PC-3 (cell line): Measurements from ENCODE around the gene ATP1B3.

ENCODE experiments used
- EZH2 ChIP-seq: fragments of 300-600 bp; sonication (generic); IDR thresholded peaks from one replicate; pipeline ENCODE4 v1.6.1; 2017; ENCODE audit warnings: antibody characterized with exemption, mild to moderate bottlenecking, low read length; ENCODE audit not compliant: unreplicated experiment
- TF ChIP-seq, protein P1 (sequence below): fragments of 300-600 bp; sonication (generic); conservative IDR thresholded peaks from 2 replicates; pipeline ENCODE4 v1.5.1; 2017; ENCODE audit warnings: antibody characterized with exemption, low read depth, mild to moderate bottlenecking, low read length

- TF ChIP-seq, protein P1, sequence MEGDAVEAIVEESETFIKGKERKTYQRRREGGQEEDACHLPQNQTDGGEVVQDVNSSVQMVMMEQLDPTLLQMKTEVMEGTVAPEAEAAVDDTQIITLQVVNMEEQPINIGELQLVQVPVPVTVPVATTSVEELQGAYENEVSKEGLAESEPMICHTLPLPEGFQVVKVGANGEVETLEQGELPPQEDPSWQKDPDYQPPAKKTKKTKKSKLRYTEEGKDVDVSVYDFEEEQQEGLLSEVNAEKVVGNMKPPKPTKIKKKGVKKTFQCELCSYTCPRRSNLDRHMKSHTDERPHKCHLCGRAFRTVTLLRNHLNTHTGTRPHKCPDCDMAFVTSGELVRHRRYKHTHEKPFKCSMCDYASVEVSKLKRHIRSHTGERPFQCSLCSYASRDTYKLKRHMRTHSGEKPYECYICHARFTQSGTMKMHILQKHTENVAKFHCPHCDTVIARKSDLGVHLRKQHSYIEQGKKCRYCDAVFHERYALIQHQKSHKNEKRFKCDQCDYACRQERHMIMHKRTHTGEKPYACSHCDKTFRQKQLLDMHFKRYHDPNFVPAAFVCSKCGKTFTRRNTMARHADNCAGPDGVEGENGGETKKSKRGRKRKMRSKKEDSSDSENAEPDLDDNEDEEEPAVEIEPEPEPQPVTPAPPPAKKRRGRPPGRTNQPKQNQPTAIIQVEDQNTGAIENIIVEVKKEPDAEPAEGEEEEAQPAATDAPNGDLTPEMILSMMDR, result no peak
- TF ChIP-seq EZH2, result no peak
Observed at GRCh38 chr3:141876891-141877621, 613 bp downstream of the ATP1B3 start.
